GM21825 (cell line): ENCODE results near the gene DHRSX.
"Not testable (repeated sequence)": the region's sequence is repeated elsewhere in the genome, so short reads cannot be mapped to it uniquely, and the experiment has no call there.

Source experiments
- ATAC-seq: cut with Tn5 transposase; IDR thresholded peaks from one replicate; pipeline ENCODE4 v1.9.1; 2021; ENCODE audit warnings: mild to moderate bottlenecking, moderate library complexity; ENCODE audit not compliant: unreplicated experiment

The DHRSX gene

DNA sequence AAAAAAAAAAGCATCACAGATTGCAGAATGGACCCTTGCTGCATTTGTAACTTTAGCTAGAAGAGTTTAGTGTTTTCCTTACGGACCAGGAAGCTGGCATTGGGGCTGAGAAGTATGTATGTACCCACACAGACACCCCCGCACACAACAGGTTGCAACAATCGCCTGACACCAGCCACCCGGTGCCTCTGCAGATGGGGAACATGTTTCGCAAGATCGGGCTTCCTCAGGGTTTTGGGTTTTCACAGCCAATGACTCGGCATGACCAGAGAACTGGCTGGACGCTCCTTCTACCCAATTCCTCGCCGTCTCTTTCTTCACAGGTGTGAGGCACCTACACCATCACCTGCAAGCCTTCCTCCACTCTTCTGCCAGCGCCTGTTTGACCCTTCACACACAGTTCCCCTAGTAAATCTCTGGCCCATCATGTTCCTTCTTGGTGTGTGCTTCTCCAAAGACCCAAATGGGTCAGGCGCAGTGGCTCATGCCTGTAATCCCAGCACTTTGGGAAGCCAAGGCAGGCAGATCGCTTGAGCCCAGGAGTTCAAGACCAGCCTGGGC is 70.4 kb downstream of the DHRSX start:
- ATAC-seq = no peak

DNA sequence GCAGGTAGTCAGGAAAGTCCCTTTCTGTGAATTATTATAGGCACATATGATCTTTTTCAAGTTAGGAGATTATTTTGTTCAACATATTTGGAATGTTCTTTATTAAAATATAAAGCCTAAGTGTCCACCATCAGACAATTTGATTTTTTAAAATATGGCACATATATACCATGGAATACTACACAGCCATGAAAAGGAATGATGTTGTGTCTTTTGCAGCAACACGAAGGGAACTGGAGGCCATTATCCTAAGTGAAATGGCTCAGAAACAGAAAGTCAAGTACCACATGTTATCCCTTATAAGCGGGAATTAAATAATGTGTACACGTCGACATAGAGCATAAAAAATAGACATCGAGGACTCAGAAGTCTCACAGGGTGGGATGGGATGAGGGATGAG is 73.0 kb downstream of the DHRSX start:
- ATAC-seq = no peak

DNA sequence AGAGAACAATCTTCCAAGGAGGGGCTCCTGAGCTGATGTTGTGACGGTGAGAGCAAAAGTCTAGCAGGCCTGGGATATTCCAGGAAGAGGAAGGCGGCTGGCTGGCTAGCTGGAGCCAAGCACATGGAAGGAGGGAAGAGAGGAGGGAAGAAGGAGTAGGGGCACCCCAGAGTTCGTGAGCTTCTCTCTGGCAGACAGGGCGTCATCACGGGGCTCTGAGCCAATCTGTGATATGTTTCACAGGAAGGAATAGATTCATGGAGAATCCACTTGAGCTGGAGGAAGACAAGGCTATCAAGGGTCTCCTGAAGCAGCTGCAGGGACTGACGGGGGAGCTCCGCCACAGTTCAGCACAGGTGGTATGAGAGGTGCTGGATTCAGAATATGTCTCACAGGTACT is 73.6 kb downstream of the DHRSX start:
- ATAC-seq = no peak

DNA sequence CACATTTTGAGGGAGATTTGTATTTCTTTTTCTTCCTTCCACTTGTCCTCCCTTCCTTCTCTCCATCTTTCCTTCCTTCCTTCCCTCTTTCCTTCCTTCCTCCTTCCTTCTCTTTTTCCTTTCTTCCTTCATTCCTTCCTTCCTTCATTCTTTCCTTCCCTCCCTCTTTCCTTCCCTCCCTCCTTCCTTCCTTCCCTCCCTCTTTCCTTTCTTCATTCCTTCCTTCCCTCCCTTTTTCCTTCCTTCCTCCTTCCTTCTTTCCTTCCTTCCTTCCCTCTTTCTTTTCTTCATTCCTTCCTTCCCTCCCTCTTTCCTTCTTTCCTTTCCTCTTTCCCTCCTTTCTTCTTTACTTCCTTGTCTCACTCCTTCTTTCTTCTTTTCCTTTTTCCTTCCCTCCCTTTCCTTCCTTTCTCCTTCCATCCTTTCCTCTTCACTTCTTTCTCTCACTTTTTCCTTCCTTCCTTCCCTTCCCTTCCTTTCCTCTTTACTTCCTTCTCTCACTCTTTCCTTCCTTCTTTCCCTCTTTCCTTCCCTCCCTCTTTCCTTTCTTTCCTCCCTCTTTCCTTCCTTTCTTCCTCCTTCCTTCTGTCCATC is 74.4 kb downstream of the DHRSX start:
- ATAC-seq = no peak

DNA sequence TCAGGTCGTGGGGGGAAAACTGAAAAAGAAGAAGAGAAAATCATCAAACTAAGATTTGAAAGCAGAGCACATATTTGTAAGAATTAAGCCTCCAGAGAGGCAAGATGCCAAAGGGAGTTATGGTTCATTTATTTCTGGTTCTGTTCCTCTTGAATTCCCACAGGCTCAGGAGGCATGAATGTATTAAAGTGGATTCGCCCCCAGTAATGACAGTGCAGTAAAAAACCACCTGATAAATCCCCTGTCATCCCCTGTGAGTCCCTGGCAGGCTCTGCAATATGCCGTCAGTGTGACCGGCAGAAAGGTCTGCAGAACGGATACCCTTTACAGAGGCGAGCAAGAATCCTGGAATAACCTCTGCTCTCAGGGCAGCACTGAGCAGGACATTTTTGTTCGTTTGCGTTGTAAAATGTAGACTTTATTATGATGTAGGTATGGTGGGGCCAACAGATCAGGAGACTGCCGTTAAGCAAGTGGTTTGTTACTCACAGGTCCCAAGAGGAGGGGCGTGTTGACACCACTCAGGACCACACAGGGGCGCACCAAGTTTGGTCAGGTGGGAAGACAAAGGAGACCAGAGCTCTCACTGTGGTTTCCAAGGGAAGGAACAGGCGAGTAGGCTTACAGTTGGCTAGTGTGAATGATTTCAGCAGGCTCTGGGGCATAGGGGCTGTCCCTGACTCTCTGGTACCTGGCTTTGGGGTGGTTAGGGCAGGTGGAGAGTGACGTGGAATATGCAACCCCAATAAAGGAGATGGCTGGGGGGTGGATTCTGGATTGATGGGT is 75.3 kb downstream of the DHRSX start:
- no peak for ATAC-seq

DNA sequence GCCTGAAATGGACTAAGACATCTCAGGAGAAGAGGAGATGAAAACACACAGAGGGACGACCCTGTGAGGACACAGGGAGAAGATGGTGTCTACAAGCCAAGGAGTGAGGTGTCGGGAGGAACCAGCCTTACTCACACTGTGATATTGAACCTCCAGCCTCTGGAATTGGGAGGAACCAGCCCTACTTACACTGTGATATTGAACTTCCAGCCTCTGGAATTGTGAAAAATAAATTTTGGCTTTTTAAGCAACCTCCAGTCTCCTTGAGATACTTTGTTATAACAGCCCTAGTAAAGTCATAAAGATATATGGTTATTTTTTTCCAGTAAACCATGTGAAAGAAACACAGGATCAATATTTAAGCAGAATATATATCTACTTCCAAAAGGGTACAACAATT is 76.5 kb downstream of the DHRSX start:
- no peak for ATAC-seq

DNA sequence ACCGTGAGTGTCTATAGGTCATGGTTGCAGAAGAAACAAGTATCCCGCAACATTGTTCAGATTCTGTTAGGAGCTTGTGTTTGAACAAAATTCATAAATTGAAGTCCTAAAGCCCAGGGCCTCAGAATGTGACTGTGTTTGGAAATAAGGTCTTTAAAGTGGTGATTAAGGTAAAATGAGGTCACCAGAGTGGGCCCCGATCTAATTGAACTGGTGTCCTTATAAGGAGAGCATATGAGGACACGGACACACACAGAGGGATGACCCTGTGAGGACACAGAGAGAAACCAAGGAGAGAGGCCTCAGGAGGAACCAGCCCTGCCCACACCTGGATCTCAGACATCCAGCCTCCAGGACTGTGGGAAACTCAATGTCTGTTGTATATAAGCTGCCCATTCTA is 76.9 kb downstream of the DHRSX start:
- no peak for ATAC-seq

DNA sequence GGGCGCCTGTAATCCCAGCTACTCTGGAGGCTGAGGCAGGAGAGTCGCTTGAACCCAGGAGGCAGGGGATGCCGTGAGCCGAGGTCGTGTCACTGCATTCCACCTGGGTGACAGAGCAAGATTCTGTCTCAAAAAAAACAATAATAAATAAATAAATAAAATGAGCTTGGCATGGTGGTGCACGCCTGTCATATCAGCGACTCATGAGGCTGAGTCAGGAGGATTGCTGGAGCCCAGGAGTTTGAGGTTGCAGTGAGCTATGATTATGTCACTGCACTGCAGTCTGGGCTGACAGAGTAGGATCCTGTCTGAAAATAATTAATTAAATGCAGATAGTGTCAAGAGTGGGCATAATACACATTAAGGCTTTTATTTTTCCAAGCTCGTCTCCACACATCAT is 77.5 kb downstream of the DHRSX start:
- ATAC-seq = no peak

DNA sequence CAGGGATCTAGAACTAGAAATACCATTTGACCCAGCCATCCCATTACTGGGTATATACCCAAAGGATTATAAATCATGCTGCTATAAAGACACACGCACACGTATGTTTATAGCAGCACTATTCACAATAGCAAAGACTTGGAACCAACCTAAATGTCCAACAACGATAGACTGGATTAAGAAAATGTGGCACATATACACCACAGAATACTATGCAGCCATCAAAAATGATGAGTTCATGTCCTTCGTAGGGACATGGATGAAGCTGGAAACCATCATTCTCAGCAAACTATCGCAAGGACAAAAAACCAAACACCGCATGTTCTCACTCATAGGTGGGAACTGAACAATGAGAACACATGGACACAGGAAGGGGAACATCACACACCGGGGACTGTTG is 81.4 kb downstream of the DHRSX start:
- not testable (repeated sequence) for ATAC-seq

DNA sequence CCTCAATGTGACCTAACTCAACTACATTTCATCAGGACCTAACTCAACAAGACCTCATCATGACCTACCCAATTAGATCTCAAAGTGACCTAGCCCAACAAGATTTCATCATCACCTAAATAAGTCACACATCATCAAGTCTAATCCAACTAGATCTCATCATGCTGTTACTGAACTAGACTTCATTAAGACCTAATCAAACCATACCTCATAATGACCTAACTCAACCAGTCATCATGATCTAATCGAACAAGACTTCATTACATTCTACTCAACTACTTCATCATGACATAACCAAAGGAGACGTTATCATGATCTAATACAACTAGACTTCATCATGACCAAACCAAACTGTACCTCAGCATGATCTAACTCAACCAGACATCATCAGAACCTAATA is 82.8 kb downstream of the DHRSX start:
- no peak for ATAC-seq

DNA sequence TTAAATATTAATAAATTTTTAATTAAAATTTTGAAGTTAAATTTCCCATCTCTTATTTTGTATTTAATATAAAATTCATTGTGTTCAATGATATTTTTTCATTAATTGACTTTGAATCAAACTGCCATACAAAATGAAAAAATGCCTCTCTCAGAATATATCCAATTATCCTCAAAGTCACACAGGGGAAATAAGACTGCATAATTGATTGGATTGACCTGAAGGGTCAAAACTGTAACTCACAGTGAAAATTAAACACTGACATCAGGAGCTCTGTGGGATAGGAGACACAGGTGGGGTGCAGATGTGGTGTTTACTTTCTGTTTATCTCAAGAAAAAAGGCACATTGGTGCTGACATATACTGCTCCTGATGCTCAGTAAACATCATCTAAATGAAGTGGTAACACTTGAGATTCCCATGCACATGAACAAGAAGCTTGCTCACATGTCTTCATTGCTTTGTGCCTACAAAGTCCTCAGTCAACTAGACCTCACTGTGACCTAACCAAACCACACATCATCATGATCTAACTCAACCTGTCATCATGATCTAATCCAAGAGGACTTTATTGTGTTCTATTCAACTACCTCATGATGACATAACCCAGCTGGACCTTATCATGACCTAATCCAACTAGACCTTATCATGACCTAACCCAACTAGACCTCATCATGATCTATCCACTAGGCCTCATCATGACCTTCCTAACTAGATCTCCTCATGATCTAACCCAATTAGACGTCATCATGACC is 83.7 kb downstream of the DHRSX start:
- ATAC-seq = no peak

DNA sequence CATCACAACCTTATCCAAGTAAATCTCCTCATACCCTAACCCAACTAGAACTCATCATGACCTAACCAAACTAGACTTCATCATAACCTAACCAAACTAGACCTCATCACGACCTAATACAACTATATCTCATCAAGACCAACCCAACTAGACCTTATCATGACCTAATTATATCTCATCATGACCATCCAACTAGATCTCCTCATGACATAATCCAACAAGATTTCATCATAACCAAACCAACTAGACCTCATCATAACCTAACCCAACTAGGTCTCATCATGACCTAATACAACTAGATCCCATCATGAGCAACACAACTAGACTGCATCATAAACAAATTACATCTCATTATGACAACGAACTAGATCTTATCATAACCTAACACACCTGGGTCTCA is 86.4 kb downstream of the DHRSX start:
- ATAC-seq = no peak

DNA sequence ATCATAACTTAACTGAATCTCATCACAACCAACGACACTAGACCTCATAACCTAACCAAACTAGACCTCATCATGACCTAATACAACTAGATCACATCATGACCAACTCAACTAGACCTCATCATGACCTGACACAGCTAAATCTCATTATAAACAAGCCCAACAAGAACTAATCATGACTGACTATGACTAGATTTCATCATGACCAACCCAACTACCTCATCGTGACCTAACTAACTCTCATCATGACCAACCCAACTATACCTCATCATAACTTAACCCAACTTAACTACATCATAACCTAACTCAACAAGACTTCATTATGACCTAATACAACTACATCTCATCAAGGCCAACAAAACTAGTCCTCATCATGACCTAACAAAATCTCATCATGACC is 86.8 kb downstream of the DHRSX start:
- ATAC-seq = no peak

DNA sequence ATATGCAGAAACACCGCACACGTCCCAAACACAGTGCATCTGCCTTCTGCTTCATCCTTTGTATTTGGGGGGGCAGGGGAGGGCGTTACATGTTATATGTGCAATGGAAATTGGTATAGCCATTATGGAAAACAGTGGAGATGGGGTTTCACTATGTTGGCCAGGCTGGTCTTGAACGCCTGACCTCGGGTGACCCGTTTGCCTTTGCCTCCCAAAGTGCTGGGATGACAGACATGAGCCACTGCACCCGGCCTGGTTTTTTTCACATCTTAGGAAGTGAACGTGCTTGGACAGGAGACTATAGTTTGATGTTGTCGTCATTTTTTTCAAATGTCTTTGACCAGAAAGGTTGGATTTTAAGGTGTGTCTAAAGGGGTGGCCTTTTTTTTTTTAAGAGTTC is 88.6 kb downstream of the DHRSX start:
- no peak for ATAC-seq

DNA sequence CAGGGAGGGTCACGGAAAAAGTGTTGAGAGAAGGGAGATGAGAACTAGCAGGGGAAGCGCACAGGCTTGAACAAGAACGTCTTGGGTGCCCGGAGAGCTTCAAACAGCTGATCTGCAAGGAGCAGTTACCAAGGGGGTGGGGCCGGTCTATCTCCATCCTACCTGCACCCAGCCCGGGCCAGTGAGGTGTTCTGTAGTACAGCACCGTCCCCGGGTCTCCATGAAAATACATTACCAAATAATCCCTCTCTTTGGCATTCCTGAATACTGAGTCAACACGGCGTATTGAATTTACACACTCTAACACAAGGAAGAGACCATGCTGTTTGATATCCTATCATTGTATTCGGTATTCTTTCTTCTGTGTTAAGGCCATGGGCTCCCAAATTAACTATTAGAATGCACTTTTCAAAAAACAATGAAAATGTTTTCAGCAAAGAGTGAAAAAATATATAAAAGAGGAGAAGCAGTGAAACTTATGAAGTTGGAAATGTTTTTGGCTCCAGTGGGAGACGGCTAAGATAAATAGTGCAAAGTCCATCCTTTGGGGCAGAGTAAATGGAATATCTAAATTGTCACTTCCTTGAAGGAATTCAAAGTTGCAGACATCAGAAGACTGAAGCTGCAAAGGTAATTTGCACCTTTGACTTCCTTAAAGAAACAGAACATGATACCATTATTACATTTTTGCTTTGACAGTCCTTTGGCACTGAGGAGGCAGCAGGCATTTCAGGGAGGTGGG is 90.3 kb downstream of the DHRSX start:
- no peak for ATAC-seq

DNA sequence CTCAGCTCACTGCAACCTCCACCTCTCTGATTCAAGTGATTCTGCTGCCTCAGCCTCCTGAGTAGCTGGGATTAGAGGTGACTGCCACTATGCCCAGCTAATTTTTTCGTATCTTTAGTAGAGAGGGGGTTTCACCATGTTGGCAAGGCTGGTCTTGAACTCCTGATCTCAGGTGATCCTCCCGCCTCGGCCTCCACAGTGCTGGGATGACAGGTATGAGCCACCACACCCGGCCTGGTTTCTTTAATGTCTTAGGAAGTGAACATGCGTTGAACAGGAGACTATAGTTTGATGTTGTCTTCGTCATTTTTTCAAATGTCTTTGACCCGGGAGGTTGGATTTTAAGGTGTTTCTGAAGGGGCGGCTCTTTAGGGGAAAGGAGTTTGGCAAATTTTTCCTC is 91.0 kb downstream of the DHRSX start:
- no peak for ATAC-seq

DNA sequence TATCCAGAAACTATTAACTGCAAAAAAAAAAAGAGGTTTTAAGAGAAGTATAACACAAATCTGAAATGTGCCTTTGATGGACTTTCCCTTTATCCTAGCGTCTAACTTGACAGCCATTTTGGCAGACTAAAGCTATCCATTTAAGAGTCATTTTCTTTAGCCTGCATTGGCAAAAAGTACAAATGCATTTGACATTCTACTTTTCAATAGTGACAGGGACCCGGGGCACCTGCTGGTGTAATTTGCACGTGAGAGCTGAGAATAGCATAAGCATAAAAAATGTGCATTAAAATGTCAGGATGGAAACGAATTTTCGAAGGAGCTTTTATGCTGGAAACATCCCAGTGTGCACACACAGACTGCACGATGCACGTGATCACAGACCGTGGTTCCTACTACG is 91.9 kb downstream of the DHRSX start:
- no peak for ATAC-seq

DNA sequence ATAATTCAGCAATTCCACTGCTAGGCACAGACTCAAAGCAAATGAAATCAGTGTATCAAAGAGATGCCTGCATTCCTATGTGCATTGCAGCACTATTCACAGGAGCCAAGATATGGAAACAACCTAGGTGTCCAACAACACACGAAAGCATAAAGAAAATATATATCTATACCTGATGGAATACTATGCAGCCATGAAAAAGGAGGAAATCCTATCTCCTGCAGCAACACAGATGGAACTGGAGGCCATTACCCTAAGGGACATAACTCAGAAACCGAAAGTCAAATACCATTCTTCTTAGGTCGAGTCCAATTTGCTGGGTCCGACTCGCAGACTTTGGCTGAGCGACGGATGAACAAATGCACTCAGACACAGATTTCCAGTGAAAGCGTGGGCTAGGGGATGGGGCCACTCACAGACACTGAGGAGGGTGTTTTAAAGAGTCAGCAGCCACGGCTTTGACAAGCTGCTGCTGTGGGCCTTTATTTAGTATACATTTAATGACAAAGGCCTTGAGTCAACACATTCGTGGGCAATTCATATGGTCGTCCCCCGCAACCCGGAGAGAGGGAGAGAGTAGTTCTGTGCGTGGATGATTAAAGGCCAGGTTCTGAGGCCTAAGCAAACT is 93.8 kb downstream of the DHRSX start:
- ATAC-seq = no peak

DNA sequence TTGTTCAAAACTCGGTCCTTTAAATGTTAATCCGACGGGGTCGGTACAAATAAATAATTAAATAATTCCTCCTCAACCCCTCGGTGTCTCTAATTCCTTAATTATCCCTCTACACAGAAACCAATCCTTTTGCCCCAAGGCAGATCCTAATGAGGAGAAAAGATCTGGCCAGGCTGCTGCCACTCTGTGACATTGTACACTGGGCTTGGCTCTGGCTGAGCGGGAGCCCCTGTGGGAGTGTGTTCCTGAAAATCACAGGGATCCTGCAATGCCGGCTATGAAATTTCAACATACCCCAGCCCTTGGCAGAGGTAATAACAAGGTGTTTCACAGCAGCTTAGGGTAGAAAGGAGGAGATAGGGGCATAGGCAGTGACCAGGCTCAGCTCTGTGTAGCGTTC is 96.0 kb downstream of the DHRSX start:
- no peak for ATAC-seq

DNA sequence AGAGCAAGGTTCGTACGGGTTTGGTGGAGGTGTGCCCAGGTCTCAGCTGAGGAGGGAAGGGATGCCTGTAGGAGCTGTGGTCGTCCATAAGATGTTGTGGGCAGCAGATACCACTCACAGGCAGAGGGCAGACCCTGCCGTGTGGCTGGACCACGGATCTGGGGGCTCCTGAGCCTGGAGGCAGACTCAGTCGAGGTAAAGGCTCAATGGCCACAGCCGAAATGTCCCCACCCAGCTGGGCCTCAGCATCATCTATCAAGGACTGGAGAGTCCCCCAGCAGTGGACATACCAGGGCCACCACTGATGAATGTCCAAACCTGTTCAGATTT is 98.5 kb downstream of the DHRSX start:
- ATAC-seq = no peak
